Ishikawa (cell line): Measurements from ENCODE around the gene EFEMP2.

Experiments
- CEBPB ChIP-seq: IDR thresholded peaks from 2 replicates; pipeline ENCODE4 v1.6.1; 2012
- CREB1 ChIP-seq: IDR thresholded peaks from 2 replicates; pipeline ENCODE4 v1.6.1; 2012; ENCODE audit warnings: low read depth
- EGR1 ChIP-seq: IDR thresholded peaks from 2 replicates; pipeline ENCODE4 v1.6.1; 2012
- EP300 ChIP-seq: IDR thresholded peaks from 2 replicates; pipeline ENCODE4 v1.6.1; 2012; ENCODE audit warnings: borderline replicate concordance
- FOXM1 ChIP-seq: IDR thresholded peaks from 2 replicates; pipeline ENCODE4 v1.6.1; 2012; ENCODE audit warnings: low read depth, borderline replicate concordance
- MAX ChIP-seq: IDR thresholded peaks from 2 replicates; pipeline ENCODE4 v1.6.1; 2012
- NFIC ChIP-seq: IDR thresholded peaks from 2 replicates; pipeline ENCODE4 v1.6.1; 2012
- RAD21 ChIP-seq: IDR thresholded peaks from 2 replicates; pipeline ENCODE4 v1.6.1; 2012; ENCODE audit warnings: low read depth
- TAF1 ChIP-seq: IDR thresholded peaks from 2 replicates; pipeline ENCODE4 v1.6.1; 2012; ENCODE audit warnings: low read depth, mild to moderate bottlenecking
- TCF12 ChIP-seq: IDR thresholded peaks from 2 replicates; pipeline ENCODE4 v1.6.1; 2012; ENCODE audit warnings: low read depth
- TEAD4 ChIP-seq: IDR thresholded peaks from 2 replicates; pipeline ENCODE4 v1.6.1; 2012
- USF1 ChIP-seq: IDR thresholded peaks from 2 replicates; pipeline ENCODE4 v1.6.1; 2012
- YY1 ChIP-seq: IDR thresholded peaks from 2 replicates; pipeline ENCODE4 v1.6.1; 2012; ENCODE audit warnings: low read depth
- ZBTB7A ChIP-seq: IDR thresholded peaks from 2 replicates; pipeline ENCODE4 v1.6.1; 2012; ENCODE audit warnings: low read depth
- TF ChIP-seq, protein P1 (sequence below): IDR thresholded peaks from 2 replicates; pipeline ENCODE4 v1.6.1; 2012; ENCODE audit warnings: low read depth, mild to moderate bottlenecking

EFEMP2 gene

GRCh38 chr11:65884716-65885092 lies 12.1 kb upstream of the EFEMP2 start:
- peak; percentile 87 for TF ChIP-seq RAD21
- no peak for TF ChIP-seq EP300

DNA sequence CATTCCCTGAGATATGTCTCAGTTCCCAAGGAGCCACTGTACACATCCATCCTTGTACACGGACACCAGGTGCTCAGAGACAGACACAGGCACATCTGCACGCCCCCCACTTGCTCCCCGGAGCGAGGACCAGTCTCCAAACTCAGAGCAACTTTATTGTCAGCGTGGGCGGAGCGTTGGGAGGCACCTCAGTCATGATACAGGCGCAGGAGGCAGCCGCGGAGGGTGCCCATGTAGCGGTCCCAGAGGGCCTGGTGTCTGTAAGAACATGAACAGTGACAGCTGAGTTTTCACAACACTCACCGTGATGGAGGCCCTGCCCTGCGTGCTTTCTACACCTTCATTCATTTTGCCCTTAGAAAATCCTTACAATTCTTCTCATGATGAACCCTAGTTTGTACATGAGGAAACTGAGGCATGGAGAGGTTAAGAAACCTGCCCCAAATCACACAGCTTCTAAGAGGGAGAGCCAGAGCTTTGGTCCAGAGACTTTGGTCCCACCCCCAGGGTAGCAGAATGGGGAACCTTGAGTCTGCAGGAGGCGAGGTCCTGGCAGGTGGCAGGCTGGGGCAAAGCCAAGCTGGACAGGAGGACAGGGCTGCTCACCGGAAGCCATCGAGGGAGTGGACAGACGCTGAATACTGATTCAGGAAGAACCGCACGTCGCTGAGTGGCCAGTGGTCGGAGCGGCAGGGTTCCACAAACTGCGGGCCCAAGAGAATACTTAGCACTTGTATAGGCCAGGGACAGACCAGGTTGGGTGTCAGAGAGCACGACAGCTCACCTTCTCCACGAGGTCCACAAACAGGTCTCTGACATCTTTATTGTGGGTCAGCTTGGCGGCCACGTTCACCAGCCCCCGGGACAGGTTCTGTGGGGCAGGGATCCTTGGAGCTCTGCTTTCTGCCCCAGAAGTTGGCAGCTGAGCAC lies 11.5 kb upstream of the EFEMP2 start:
- TF ChIP-seq CEBPB (no peak), FOXM1 (no peak), YY1 (no peak), MAX (no peak), TAF1 (no peak), EP300 (no peak), EGR1 (no peak), RAD21 (no peak), NFIC (no peak), TEAD4 (no peak), CREB1 (no peak), TCF12 (no peak), USF1 (no peak), ZBTB7A (no peak)
- TF ChIP-seq, protein P1, sequence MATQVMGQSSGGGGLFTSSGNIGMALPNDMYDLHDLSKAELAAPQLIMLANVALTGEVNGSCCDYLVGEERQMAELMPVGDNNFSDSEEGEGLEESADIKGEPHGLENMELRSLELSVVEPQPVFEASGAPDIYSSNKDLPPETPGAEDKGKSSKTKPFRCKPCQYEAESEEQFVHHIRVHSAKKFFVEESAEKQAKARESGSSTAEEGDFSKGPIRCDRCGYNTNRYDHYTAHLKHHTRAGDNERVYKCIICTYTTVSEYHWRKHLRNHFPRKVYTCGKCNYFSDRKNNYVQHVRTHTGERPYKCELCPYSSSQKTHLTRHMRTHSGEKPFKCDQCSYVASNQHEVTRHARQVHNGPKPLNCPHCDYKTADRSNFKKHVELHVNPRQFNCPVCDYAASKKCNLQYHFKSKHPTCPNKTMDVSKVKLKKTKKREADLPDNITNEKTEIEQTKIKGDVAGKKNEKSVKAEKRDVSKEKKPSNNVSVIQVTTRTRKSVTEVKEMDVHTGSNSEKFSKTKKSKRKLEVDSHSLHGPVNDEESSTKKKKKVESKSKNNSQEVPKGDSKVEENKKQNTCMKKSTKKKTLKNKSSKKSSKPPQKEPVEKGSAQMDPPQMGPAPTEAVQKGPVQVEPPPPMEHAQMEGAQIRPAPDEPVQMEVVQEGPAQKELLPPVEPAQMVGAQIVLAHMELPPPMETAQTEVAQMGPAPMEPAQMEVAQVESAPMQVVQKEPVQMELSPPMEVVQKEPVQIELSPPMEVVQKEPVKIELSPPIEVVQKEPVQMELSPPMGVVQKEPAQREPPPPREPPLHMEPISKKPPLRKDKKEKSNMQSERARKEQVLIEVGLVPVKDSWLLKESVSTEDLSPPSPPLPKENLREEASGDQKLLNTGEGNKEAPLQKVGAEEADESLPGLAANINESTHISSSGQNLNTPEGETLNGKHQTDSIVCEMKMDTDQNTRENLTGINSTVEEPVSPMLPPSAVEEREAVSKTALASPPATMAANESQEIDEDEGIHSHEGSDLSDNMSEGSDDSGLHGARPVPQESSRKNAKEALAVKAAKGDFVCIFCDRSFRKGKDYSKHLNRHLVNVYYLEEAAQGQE, result no peak

DNA sequence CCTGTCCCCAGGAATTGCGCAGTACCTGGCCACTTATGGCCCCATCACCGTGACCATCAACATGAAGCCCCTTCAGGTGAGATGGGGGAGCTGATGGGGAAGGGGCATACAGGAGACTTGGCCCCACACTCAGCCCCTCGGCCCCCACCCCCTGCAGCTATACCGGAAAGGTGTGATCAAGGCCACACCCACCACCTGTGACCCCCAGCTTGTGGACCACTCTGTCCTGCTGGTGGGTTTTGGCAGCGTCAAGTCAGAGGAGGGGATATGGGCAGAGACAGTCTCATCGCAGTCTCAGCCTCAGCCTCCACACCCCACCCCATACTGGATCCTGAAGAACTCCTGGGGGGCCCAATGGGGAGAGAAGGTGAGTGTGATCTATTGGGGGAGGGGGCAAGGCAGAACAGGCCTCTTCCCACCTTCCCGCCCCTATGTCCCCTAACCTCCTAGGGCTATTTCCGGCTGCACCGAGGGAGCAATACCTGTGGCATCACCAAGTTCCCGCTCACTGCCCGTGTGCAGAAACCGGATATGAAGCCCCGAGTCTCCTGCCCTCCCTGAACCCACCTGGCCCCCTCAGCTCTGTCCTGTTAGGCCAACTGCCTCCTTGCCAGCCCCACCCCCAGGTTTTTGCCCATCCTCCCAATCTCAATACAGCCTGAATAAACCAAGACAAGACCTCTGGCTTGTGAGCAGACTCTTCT lies 10.6 kb upstream of the EFEMP2 start:
- TF ChIP-seq EP300, result no peak
- TF ChIP-seq, protein P1, result no peak
- no peak for TF ChIP-seq NFIC
- no peak for TF ChIP-seq TEAD4
- TF ChIP-seq ZBTB7A, result no peak
- TF ChIP-seq EGR1, result no peak
- no peak for TF ChIP-seq RAD21
- no peak for TF ChIP-seq CREB1
- TF ChIP-seq TAF1, result no peak
- TF ChIP-seq CEBPB, result no peak
- TF ChIP-seq TCF12, result no peak
- no peak for TF ChIP-seq MAX
- TF ChIP-seq YY1, result no peak
- TF ChIP-seq FOXM1, result no peak
- no peak for TF ChIP-seq USF1

DNA sequence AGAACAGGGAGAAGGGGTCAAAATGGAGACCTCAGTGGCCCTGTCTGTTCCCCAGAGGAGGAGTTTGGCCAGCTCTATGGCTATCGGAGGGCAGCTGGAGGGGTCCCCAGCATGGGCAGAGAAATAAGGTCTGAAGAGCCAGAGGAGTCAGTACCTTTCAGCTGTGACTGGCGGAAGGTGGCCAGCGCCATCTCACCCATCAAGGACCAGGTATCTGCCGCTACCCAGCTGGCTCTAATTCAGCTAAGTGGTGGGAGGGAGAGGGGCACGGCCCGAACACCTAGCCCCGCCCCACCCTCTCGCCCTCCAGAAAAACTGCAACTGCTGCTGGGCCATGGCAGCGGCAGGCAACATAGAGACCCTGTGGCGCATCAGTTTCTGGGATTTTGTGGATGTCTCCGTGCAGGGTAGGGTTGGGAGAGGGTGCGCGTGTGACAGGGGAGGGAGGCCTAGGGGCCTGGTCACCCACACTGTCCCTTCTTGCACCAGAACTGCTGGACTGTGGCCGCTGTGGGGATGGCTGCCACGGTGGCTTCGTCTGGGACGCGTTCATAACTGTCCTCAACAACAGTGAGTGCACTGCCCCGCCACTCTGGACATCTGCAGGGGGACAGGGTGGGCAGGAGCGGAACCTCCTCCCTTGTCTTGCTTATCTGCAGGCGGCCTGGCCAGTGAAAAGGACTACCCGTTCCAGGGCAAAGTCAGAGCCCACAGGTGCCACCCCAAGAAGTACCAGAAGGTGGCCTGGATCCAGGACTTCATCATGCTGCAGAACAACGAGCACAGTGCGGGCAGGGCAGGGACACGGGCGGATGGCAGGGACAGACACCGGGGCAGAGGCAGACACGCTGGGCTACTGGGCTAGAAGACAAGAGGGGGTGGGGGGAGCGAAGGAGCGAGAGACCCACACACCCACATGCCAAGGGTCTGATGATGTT lies 9.8 kb upstream of the EFEMP2 start:
- TF ChIP-seq TEAD4 (no peak), FOXM1 (no peak), YY1 (no peak)

DNA sequence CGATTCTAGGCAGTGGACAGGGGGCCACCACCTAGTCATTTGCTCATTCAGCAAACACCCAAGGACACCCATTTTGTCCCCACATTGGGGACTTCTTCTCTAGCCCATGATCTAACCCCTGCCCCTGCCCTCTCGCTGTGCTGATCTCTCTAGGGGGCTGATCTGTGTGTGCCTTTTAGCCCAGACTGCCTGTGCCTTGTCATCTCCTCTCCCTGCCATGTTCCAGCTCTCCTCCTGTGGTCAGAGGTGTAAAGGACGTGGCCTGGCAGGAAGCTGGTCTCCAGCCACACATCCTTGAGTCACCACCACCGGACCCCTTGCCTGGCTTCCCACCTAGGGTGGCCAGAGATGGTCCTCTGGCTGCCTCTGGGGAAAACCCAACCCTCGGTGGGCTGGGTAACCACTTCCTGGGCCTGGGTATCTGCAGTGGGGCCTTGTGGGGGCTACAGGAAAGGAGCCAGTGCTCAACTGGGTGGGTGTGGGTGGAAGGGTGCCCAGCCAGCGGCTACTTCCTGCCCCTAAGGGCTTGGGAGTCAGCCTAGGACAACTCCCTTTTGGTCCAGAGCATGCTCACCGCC lies 8.3 kb upstream of the EFEMP2 start:
- TF ChIP-seq NFIC, result no peak
- no peak for TF ChIP-seq CEBPB
- TF ChIP-seq EP300, result no peak
- TF ChIP-seq FOXM1, result no peak
- TF ChIP-seq RAD21, result no peak
- no peak for TF ChIP-seq ZBTB7A
- no peak for TF ChIP-seq TEAD4
- TF ChIP-seq CREB1, result no peak
- no peak for TF ChIP-seq EGR1
- TF ChIP-seq MAX, result no peak
